HUES6 (cell line): Measurements from ENCODE around the gene LRRC17.

Experiments used
- H3K27ac ChIP-seq: 2 replicates; pipeline ENCODE4 v1.7.0; 2013; ENCODE audit warnings: low read depth, mild to moderate bottlenecking, low read length, inconsistent platforms
- H3K27me3 ChIP-seq: 2 replicates; pipeline ENCODE4 v1.6.1; 2013; ENCODE audit warnings: low read length; ENCODE audit not compliant: control insufficient read depth, insufficient read depth
- H3K36me3 ChIP-seq: 2 replicates; pipeline ENCODE4 v1.6.1; 2013; ENCODE audit warnings: low read length; ENCODE audit not compliant: control insufficient read depth, insufficient read depth
- H3K4me1 ChIP-seq: 2 replicates; pipeline ENCODE4 v1.6.1; 2013; ENCODE audit warnings: low read length; ENCODE audit not compliant: control insufficient read depth, insufficient read depth
- H3K4me3 ChIP-seq: 2 replicates; pipeline ENCODE4 v1.5.1; 2013; ENCODE audit warnings: low read depth, low read length
- H3K9ac ChIP-seq: one replicate; pipeline ENCODE4 v1.6.1; 2013; ENCODE audit warnings: mild to moderate bottlenecking, low read length
- H3K9me3 ChIP-seq: 2 replicates; pipeline ENCODE4 v1.6.1; 2013; ENCODE audit warnings: low read depth, low read length; ENCODE audit not compliant: control insufficient read depth, insufficient read depth

Gene LRRC17

DNA sequence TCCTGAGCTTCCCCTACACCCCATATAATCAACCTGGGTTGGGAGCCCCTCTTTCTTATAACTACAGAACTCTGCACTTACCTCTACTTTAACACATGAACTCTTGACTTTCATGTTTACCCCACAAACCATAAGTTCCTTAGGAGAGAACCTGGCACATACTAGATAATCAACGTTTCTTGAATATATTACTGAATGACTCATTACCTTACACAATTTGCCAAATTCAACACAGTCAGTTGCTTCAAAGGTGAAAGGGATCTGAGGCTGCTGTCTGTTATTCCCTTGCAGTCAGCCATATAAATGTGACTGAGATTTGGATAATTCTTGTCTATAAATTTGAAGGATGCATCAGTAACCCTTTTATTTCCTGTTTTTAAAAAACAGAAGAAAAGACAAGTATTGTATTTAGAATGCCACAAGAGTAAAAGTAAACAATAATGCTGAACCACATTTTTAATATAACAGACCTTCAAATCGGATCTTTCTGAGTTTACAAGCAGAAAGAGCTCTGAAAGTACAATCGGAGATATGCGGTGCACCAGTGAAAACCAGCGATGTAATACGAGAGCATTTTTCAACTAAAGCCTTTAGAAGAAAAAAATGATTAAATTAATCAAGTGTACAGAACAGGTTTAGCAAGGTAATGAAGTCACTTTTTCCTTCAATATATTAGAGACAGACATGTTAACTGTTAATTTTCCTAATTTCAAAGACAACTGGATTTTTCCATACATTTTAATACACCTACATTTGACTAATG is 29.5 kb upstream of the LRRC17 start:
- H3K4me3 ChIP-seq = no peak overlapping the region
- no peaks in the 10 kb centered on the region for H3K4me1 ChIP-seq
- no peak overlapping the region for H3K9ac ChIP-seq
- no peaks in the 10 kb centered on the region for H3K27me3 ChIP-seq
- no peaks in the 10 kb centered on the region for H3K36me3 ChIP-seq
- H3K9me3 ChIP-seq = no peaks in the 10 kb centered on the region
- H3K27ac ChIP-seq = no peak overlapping the region

DNA sequence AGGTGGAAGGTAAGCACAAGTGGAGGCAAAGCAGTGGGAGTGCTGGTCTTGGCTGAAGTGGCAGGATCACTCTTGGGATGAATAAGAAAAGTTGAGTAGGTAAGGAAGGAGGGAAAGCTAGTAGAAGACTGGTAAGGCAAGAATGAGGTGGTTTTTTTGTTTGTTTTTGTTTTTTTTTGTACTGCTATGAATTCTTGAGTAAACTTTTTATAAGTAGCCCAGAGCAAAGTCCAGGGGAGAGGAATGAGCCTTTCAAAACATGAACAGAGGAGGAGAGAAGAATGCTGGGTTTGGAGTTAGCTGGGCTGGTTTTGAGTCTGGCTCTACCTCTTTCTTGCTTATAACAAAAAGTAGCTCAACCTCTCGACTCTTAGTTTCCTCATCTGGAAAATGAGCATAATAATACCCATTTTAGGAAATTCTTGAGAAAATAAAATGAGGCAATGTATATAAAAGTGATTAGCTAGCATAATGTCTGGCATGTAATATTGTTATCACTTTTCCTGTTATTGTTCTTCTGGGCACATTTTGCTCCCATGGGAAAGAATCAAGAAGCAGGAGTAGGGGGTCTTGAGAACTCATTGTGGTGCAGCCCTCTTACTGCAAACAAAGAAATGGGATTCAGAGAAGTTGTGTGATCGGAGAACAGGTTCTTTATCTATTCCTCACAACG is 24.1 kb upstream of the LRRC17 start:
- H3K4me1 ChIP-seq = no peaks in the 10 kb centered on the region
- no peaks in the 10 kb centered on the region for H3K9me3 ChIP-seq
- no peaks in the 10 kb centered on the region for H3K27me3 ChIP-seq
- no peak overlapping the region for H3K9ac ChIP-seq
- H3K4me3 ChIP-seq = no peak overlapping the region
- no peak overlapping the region for H3K27ac ChIP-seq
- H3K36me3 ChIP-seq = no peaks in the 10 kb centered on the region

DNA sequence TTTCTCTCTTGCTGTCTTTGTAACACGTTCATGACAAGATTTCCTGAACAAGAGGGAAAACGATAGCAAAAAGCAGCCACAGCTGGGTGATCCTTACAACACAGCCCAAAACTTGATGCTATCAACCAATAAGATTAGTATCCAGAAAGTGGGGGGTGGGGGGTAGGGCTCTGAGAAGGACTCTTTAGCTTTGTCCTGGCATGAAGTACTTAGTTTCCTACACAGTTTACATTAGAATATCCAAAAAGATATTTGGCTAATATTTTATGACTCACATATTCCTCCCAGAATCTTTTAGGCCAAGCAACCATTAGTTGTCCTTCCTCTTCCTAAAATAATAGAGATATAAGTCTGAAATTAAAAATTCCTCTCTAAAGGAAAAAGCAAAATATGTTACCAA is 22.9 kb upstream of the LRRC17 start:
- no peaks in the 10 kb centered on the region for H3K36me3 ChIP-seq
- H3K9ac ChIP-seq = no peak overlapping the region
- H3K4me1 ChIP-seq = no peaks in the 10 kb centered on the region
- no peak overlapping the region for H3K27ac ChIP-seq
- no peaks in the 10 kb centered on the region for H3K27me3 ChIP-seq
- no peaks in the 10 kb centered on the region for H3K9me3 ChIP-seq
- no peak overlapping the region for H3K4me3 ChIP-seq

DNA sequence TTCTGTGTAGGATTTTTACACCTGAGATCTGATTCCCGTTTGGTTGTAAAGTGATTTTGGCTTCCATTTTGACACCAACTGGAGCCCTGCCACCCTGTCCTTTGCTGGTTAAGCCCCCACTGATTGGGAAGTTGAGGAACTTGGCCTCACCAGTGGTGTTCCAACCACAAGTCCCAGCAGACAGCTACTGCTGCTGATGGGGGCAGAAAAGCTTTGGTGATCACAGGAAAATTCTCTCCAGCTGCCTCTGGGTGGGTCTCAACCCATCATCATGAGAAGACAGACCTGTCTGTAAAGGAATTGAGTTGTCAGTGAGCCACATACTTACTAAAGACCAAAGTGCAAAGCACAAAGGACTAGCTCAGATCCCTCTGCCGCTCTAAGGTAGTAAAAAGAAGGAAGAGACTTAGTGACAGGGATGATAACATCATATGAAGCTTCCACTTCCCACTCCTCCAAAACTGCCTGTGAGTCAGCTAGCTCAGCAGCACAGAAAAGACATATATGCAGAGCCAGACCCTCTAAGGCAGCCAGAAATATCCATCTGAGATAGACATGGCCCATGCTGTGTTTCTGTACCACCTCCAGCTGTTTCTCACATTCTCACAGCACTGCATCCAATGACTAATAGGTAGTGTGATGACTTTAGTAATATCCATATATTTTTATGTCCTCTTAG is 22.4 kb upstream of the LRRC17 start:
- Histone ChIP-seq H3K9me3 (no peaks in the 10 kb centered on the region), H3K4me1 (no peaks in the 10 kb centered on the region), H3K27me3 (no peaks in the 10 kb centered on the region), H3K9ac (no peak overlapping the region), H3K27ac (no peak overlapping the region), H3K4me3 (no peak overlapping the region), H3K36me3 (no peaks in the 10 kb centered on the region)

DNA sequence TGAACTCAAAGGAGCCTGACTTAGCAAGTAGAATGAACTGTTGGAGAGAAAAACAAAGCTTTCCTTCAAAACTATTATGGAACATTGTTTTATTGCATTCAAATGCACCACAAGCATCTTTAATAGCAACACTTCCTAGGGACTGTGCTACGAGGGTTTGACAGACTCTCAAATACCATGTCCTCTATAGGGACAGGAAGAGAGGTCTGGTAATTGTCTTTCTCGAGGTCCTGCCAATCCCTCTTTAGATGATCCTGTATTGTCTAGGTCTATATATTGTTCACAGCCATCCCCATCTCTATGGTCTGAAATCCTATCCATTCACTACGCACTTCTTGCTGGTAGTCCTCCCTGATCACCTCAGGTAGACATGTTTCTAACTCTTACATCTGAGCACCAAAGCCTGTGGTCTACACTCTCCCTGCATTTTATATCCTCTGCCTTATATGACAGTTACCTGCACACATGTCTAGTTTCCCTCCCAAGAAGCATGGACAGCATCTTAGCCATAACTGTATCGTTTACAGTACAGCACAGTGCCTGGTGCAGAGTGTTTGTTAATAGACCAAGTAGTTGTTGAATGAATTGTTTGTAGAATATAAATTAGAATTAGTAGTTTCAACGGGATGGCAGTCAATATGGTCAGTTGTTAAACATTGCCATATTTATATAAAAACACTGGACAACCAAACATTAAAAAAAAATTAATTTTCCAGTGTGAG is 21.7 kb upstream of the LRRC17 start:
- H3K9ac ChIP-seq = no peak overlapping the region
- no peak overlapping the region for H3K27ac ChIP-seq
- H3K9me3 ChIP-seq = no peaks in the 10 kb centered on the region
- H3K4me1 ChIP-seq = no peaks in the 10 kb centered on the region
- no peaks in the 10 kb centered on the region for H3K27me3 ChIP-seq
- H3K4me3 ChIP-seq = no peak overlapping the region
- no peaks in the 10 kb centered on the region for H3K36me3 ChIP-seq

DNA sequence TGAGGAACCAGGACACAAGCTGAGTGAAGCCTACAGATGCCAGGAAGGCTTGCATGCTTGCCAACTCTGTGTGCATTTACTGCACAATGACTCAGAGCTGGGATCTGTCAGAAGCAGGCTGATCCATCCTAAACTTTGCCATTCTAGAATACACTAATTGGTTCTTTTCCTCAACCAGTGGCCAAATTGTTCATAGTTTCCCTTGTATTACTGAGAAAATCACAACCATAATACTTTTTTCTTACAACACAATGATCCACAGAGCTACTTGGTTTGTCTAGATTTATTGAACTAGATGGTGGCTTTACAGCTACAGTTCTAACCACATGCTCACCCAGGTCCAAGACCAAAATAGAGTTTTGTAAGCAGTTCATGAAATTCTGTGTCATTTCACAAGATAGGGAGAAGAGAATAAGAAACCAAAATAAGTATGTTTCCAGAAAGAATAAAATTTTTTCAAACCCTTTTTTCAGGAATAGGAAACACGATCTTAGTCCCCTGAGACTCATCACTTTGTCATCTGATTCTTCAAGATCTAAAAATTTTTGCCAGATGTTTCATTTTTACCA is 21.0 kb upstream of the LRRC17 start:
- no peak overlapping the region for H3K9ac ChIP-seq
- no peaks in the 10 kb centered on the region for H3K27me3 ChIP-seq
- H3K9me3 ChIP-seq = no peaks in the 10 kb centered on the region
- H3K36me3 ChIP-seq = no peaks in the 10 kb centered on the region
- H3K4me3 ChIP-seq = no peak overlapping the region
- no peak overlapping the region for H3K27ac ChIP-seq
- no peaks in the 10 kb centered on the region for H3K4me1 ChIP-seq

DNA sequence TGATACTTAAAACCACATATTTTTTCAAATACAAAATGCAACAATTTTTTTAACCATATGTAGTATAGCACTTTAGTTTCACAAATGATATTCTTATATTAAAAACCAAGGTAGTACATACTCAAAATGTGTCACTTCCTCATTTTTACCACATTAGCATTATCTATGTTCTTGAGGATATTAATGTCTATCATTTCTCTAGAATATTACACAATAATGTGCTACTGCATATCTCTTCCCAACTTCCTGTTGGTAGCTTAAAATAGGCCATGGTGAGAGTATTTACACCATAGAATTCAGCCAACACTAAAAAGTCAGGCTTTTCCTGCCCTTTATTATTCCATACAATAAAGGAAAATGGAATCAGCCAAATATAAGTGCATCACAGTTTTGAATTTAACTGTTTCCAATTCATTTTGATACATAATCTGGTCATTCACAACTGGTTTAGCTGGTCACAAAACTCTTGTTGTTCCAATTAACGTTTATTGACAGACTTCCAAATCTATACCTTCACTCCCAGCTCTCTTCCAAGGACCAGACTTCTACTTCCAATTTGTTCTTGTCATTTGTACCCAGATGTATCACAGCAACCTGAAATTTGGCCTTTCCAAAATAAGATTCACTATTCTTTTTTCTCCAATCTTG is 20.0 kb upstream of the LRRC17 start:
- Histone ChIP-seq H3K4me1 (no peaks in the 10 kb centered on the region), H3K4me3 (no peak overlapping the region), H3K36me3 (no peaks in the 10 kb centered on the region), H3K27me3 (no peaks in the 10 kb centered on the region), H3K9ac (no peak overlapping the region), H3K27ac (no peak overlapping the region), H3K9me3 (no peaks in the 10 kb centered on the region)

DNA sequence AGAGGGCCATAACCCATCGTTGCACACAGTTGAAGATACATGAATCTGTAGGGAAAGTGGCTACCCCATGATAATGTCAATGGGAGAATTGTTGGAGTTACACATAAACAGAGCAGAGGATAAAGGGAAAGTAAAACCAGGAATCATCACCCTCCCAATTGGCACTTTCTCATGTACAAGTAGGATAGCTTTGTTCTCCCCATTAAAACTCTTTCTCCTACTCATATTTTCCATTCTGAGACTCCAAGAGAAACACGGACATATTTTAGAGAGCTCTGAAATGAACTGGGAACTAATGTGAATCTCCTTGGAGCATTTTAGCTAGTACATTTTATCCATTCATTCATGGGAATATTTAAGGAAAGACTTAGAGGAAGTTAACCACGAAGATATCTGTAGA is 17.2 kb upstream of the LRRC17 start:
- Histone ChIP-seq H3K4me3 (no peak overlapping the region), H3K9ac (no peak overlapping the region), H3K4me1 (peaks cover under 1% of the 10 kb centered on the region; the same call in 1 of the 2 replicates)

DNA sequence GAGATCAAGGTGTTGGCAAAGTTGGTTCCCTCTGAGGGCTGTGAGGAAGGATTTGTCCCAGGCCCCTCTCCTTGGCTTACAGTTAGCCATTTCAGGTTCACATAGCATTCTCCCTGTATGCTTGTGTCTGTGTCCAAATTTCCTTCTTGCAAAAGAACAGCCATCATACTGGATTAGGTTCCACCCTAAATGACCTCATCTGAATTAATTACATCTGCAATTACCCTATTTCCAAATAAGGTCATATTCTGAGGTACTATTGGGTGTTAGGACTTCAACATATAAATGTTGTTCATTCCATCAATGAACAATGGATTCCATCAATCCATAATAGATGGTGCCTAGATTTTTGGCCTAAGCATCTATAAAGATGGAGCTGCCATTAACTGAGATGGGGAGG is 16.2 kb upstream of the LRRC17 start:
- H3K27ac ChIP-seq = no peak overlapping the region
- H3K4me1 ChIP-seq = peaks cover 2% of the 10 kb centered on the region; the same call in 1 of the 2 replicates
- no peak overlapping the region for H3K4me3 ChIP-seq
- H3K27me3 ChIP-seq = no peaks in the 10 kb centered on the region
- H3K9me3 ChIP-seq = no peaks in the 10 kb centered on the region
- no peaks in the 10 kb centered on the region for H3K36me3 ChIP-seq
- no peak overlapping the region for H3K9ac ChIP-seq

More for the DNA sequence above, 17.2 kb upstream of the LRRC17 start:
- no peaks in the 10 kb centered on the region for H3K9me3 ChIP-seq
- H3K36me3 ChIP-seq = no peaks in the 10 kb centered on the region
- no peak overlapping the region for H3K27ac ChIP-seq
- H3K27me3 ChIP-seq = no peaks in the 10 kb centered on the region

DNA sequence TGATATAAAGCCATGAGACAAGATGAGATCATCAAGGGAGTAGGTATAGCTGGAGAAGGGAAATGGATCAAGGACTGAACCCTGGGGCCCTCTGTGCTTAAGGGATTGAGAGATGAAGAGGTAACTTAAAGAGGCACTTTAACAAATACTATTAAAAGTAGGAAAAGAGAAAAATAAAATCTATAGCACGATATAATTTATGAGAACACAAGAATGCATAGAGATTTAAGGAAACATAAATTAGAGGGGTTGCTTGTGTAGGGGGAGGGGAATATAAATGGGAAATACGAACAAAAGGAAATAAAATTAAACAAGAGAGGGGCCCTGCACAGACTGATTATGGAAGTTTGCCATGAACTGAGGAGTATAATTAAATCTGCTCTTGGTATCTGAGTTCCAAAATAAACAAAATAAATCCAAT is 15.6 kb upstream of the LRRC17 start:
- Histone ChIP-seq H3K27me3 (no peaks in the 10 kb centered on the region), H3K4me3 (no peak overlapping the region), H3K9ac (no peak overlapping the region), H3K27ac (no peak overlapping the region), H3K4me1 (peaks cover 2% of the 10 kb centered on the region; the same call in 1 of the 2 replicates), H3K36me3 (no peaks in the 10 kb centered on the region), H3K9me3 (no peaks in the 10 kb centered on the region)
